Esophagus squamous epithelium (tissue), 5 donors: ENCODE results near the gene BNC2. TPM values are rescaled to one million over a fixed set of nuclear protein-coding genes. Genes with fewer than 3 reads are reported as not detected.

ENCODE experiments used
- DNase-seq: peaks from one replicate; lab custom pipeline; 2025; lab: John Stamatoyannopoulos, UW
- H3K27ac ChIP-seq, 4 donors: fragments of 200-600 bp; sonication (generic); one replicate each; pipeline ENCODE4 v1.5.1; 2016 to 2019; ENCODE audit warnings: mild to moderate bottlenecking in 1 of 4
- H3K27me3 ChIP-seq, 4 donors: fragments of 200-600 bp; sonication (generic); 1 replicate in 3 of 4; 2 replicates in 1 of 4; pipeline versions ENCODE4 v1.5.1 to v1.6.0; 2017 to 2021; ENCODE audit warnings: antibody characterized with exemption in 1 of 4
- H3K36me3 ChIP-seq, 3 donors: fragments of 200-600 bp; sonication (generic); one replicate each; pipeline ENCODE4 v1.5.1; 2016 to 2019
- H3K4me1 ChIP-seq, 3 donors: fragments of 200-600 bp; sonication (generic); one replicate each; pipeline ENCODE4 v1.5.1; 2017 to 2019
- H3K4me3 ChIP-seq, 4 donors: fragments of 200-600 bp; sonication (generic); 1 replicate in 3 of 4; 2 replicates in 1 of 4; pipeline ENCODE4 v1.5.1; 2016 to 2019; ENCODE audit warnings: mild to moderate bottlenecking in 2 of 4, moderate library complexity in 1 of 4
- H3K9me3 ChIP-seq, 3 donors: fragments of 200-600 bp; sonication (generic); one replicate each; pipeline ENCODE4 v1.5.1; 2016 to 2019
- CTCF ChIP-seq, 6 experiments: fragments of 450-650 bp in 4 of 6; fragments of 200-600 bp in 2 of 6; sonication (generic) in 2 of 6; IDR thresholded peaks; one replicate each; pipeline ENCODE4 v1.5.1; 2016 to 2019; ENCODE audit warnings: antibody characterized with exemption in 6 of 6, mild to moderate bottlenecking in 4 of 6, moderate library complexity in 4 of 6
- POLR2A ChIP-seq, 4 donors: fragments of 450-650 bp; IDR thresholded peaks; one replicate each; pipeline ENCODE4 v1.6.1; 2017; ENCODE audit warnings: antibody characterized with exemption in 4 of 4, mild to moderate bottlenecking in 4 of 4, moderate library complexity in 3 of 4
- WGBS, 2 donors: methylation state at CpG; one replicate each; pipeline ENCODE4 v1.1.5; 2018; 5-methylcytosine and 5-hydroxymethylcytosine counted together
- intact Hi-C: fragments of 100-400 bp; cut with DNase I; formaldehyde crosslinking; loops from one replicate; pipeline ENCODE4 v1.15.0; 2022
- total RNA-seq, 4 donors: library from RNA; depleted of rRNA; stranded (reverse); fragments of >200 nt; gene quantifications; one replicate each; pipeline ENCODE4 v1.1.0, GENCODE V29; 2016
- donor health status: DM: yes; HTN: yes; CAD: no.

The BNC2 gene
- total RNA-seq, 4 donors from 2014 or later = 3.6 to 41.8 (median 8.5) TPM

GRCh38 chr9:16386007-16386826 is 484.3 kb downstream of the BNC2 start:
- Histone ChIP-seq H3K27me3 (no peaks in the 10 kb centered on the region), H3K4me1 (peaks cover 0 to 12% (median 6%) of the 10 kb centered on the region in 3 donors), H3K4me3 (no peak overlapping the region), H3K36me3 (no peaks in the 10 kb centered on the region), H3K9me3 (peaks cover 0 to 4% (median 0%) of the 10 kb centered on the region in 3 donors), H3K27ac (no peak overlapping the region)
- WGBS, 2 donors = 50 to 64% methylated on average over 6 of the region's 6 CpGs
- intact Hi-C loops = no loop called here
- DNase-seq = no peak
- TF ChIP-seq POLR2A (IDR thresholded peaks at IDR 0.05) (no peak), CTCF (IDR thresholded peaks at IDR 0.05) (no peak)

- DNase-seq = no peak
- no peak overlapping the region for H3K4me3 ChIP-seq
- intact Hi-C loops = no loop called here
- peaks cover 0 to 12% (median 6%) of the 10 kb centered on the region in 3 donors for H3K4me1 ChIP-seq
- H3K27ac ChIP-seq = no peak overlapping the region
- peaks cover 0 to 4% (median 0%) of the 10 kb centered on the region in 3 donors for H3K9me3 ChIP-seq
- TF ChIP-seq CTCF (IDR thresholded peaks at IDR 0.05) (no peak), POLR2A (IDR thresholded peaks at IDR 0.05) (no peak)
- H3K36me3 ChIP-seq = no peaks in the 10 kb centered on the region
- no peaks in the 10 kb centered on the region for H3K27me3 ChIP-seq
These were observed 484.9 kb downstream of the BNC2 start for GRCh38 chr9:16385590-16385989.

- Histone ChIP-seq H3K4me1 (peaks cover 0 to 12% (median 6%) of the 10 kb centered on the region in 3 donors), H3K27ac (no peak overlapping the region), H3K4me3 (no peak overlapping the region), H3K27me3 (no peaks in the 10 kb centered on the region), H3K36me3 (no peaks in the 10 kb centered on the region), H3K9me3 (peaks cover 0 to 4% (median 0%) of the 10 kb centered on the region in 3 donors)
- no peak for DNase-seq
- TF ChIP-seq POLR2A (IDR thresholded peaks at IDR 0.05) = no peak
- intact Hi-C loops = no loop called here
- 79 to 94% methylated on average over 6 of the region's 6 CpGs for WGBS, 2 donors
These were observed 485.5 kb downstream of the BNC2 start for GRCh38 chr9:16384993-16385392.

GRCh38 chr9:16377311-16377710 is 493.2 kb downstream of the BNC2 start:
- Histone ChIP-seq H3K36me3 (no peaks in the 10 kb centered on the region), H3K4me3 (no peak overlapping the region), H3K4me1 (no peaks in the 10 kb centered on the region), H3K9me3 (no peaks in the 10 kb centered on the region), H3K27me3 (peaks cover 0 to 4% (median 0%) of the 10 kb centered on the region in 4 donors), H3K27ac (no peak overlapping the region)
- WGBS, 2 donors = 78 to 79% methylated on average over 4 of the region's 4 CpGs
- DNase-seq = no peak
- TF ChIP-seq CTCF (IDR thresholded peaks at IDR 0.05) (no peak), POLR2A (IDR thresholded peaks at IDR 0.05) (no peak)
- intact Hi-C loops = no loop called here

- Histone ChIP-seq H3K36me3 (no peaks in the 10 kb centered on the region), H3K27me3 (peaks cover 0 to 51% (median 0%) of the 10 kb centered on the region in 4 donors), H3K4me1 (no peaks in the 10 kb centered on the region), H3K4me3 (no peak overlapping the region), H3K9me3 (no peaks in the 10 kb centered on the region), H3K27ac (no peak overlapping the region)
- TF ChIP-seq CTCF (IDR thresholded peaks at IDR 0.05) (no peak), POLR2A (IDR thresholded peaks at IDR 0.05) (no peak)
- DNase-seq = no peak
- intact Hi-C loops = no loop called here
- WGBS, 2 donors = 90 to 92% methylated on average over 3 to 4 of the region's 4 CpGs
These were observed 499.2 kb downstream of the BNC2 start for GRCh38 chr9:16371306-16371705.
